22Rv1 (cell line): ENCODE measurements around the gene PTPRA.
"Not testable (repeated sequence)": the region's sequence is repeated elsewhere in the genome, so short reads cannot be mapped to it uniquely, and the experiment has no call there.

Experiments
- H3K27ac ChIP-seq: fragments of 450-650 bp; 2 replicates; pipeline ENCODE4 v1.5.1; 2017
- ZFX ChIP-seq: fragments of 450-650 bp; IDR thresholded peaks from 2 replicates; pipeline ENCODE4 v1.6.1; 2017; ENCODE audit warnings: antibody characterized with exemption, borderline replicate concordance
- TF ChIP-seq, protein P1 (sequence below): fragments of 450-650 bp; IDR thresholded peaks from 2 replicates; pipeline ENCODE4 v1.5.1; 2017; ENCODE audit warnings: mild to moderate bottlenecking

Gene PTPRA

DNA sequence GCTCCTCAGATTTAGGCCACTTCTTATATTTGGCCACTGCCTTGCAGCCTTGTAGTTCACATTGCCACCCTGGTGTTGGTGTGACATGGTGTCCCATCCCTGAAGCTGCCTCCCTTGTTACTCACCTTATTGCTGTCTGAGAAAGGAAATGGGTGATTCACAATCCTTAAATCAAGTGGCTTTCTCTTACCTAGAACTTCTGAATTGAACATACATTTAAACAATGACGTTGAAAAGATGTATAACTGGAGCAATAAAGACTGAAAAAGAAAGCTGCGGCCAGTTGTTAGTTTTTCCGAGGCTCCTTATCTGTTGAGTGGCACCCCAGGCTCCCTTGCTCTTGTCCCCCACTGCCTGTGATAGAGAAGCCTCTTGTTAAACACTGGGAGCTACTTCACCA is 141.4 kb downstream of the PTPRA start:
- no peak for TF ChIP-seq ZFX
- TF ChIP-seq, protein P1, sequence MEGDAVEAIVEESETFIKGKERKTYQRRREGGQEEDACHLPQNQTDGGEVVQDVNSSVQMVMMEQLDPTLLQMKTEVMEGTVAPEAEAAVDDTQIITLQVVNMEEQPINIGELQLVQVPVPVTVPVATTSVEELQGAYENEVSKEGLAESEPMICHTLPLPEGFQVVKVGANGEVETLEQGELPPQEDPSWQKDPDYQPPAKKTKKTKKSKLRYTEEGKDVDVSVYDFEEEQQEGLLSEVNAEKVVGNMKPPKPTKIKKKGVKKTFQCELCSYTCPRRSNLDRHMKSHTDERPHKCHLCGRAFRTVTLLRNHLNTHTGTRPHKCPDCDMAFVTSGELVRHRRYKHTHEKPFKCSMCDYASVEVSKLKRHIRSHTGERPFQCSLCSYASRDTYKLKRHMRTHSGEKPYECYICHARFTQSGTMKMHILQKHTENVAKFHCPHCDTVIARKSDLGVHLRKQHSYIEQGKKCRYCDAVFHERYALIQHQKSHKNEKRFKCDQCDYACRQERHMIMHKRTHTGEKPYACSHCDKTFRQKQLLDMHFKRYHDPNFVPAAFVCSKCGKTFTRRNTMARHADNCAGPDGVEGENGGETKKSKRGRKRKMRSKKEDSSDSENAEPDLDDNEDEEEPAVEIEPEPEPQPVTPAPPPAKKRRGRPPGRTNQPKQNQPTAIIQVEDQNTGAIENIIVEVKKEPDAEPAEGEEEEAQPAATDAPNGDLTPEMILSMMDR = no peak
- no peak overlapping the region for H3K27ac ChIP-seq

DNA sequence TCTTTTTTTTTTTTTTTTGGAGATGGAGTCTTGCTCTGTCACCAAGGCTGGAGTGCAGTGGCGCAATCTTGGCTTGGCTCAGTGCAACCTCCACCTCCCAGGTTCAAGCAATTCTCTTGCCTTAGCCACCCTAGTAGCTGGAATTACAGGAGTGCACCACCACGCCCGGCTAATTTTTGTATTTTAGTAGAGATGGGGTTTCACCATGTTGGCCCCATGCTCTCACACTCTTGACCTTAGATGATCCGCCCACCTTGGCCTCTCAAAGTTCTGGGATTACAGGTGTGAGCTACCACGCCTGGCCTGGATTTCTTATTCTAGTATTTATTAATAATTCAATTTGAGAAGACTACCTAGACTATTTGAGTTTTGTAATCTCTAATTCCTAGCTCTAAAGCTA is 142.0 kb downstream of the PTPRA start:
- not testable (repeated sequence) for H3K27ac ChIP-seq

DNA sequence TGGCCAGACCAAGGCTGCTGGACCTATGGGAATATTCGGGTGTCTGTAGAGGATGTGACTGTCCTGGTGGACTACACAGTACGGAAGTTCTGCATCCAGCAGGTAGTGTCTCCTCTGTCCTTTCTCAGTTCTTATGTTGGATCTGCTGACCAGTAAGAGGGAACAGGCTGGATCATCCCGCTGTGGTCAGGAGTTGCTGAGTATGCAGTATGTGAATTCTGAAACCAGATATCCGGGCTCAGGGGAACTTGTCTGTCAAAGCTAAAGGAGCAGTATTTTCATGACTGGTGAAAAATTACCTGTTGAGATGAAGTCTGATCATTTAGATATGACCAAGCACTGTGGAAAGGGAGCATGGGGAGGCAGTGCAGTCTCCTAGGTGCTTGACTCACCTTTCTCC is 148.0 kb downstream of the PTPRA start:
- TF ChIP-seq, protein P1 = no peak
- TF ChIP-seq ZFX = no peak

DNA sequence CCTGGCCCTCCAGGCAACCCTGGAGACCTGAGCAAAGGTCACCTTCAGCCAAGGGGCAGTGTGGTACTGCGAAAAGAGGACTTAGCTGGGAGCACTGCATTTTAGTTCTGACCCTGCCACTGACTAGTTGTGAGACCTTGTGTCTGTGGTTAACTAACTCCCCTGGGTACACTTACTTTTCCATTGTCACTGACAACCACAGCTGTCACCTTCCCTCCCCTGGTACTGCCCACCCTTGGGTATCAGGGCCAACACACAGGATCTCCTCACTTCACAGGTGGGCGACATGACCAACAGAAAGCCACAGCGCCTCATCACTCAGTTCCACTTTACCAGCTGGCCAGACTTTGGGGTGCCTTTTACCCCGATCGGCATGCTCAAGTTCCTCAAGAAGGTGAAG is 148.5 kb downstream of the PTPRA start:
- TF ChIP-seq, protein P1 = no peak
- no peak for TF ChIP-seq ZFX
- H3K27ac ChIP-seq = no peak overlapping the region

More for the DNA sequence above, 148.0 kb downstream of the PTPRA start:
- no peak overlapping the region for H3K27ac ChIP-seq

DNA sequence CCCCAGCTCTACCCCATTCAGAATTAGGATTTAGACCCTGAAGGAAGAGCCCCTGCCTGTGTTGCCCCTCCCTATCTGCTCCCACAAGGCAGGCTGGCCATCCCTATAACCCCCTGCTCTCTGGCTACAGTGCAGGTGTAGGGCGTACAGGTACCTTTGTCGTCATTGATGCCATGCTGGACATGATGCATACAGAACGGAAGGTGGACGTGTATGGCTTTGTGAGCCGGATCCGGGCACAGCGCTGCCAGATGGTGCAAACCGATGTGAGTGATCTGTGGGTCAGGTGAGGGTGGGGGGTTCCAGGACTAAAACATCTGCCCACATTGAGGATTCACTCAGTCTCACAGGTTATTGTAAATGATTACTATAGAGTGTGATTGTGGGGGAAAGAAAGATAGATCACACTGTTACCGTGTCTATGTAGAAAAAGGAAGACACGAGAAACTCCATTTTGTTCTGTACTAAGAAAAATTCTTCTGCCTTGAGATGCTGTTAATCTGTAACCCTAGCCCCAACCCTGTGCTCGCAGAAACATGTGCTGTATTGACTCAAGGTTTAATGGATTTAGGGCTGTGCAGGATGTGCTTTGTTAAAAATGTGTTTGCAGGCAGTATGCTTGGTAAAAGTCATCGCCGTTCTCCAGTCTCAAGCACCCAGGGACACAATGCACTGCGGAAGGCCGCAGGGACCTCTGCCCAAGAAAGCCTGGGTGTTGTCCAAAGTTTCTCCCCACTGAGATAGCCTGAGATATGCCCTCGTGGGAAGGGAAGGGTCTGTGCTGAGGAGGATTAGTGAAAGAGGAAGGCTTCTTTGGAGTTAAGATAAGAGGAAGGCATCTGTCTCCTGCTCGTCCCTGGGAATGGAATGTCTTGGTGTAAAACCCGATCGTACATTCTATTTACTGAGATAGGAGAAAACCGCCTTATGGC is 149.5 kb downstream of the PTPRA start:
- not testable (repeated sequence) for H3K27ac ChIP-seq

DNA sequence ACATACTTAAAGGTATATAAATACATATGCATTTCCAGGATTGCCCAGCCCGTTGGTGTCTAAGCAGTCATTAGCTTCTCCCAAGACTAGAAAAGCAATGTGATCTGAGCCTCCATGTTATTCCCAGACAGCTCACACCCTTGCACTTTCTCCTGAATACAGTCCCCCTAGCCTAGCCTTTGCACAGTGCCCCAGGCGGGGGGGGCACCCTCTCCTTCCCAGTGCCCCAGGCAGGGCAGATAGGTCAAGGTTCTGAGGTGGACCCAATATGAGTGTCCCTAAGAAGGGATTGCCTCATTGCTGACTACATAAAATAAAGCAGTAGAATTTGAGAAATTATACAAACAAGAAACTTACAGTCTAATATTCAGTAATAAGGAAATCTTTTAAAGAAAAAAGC is 154.7 kb downstream of the PTPRA start:
- H3K27ac ChIP-seq = no peak overlapping the region

DNA sequence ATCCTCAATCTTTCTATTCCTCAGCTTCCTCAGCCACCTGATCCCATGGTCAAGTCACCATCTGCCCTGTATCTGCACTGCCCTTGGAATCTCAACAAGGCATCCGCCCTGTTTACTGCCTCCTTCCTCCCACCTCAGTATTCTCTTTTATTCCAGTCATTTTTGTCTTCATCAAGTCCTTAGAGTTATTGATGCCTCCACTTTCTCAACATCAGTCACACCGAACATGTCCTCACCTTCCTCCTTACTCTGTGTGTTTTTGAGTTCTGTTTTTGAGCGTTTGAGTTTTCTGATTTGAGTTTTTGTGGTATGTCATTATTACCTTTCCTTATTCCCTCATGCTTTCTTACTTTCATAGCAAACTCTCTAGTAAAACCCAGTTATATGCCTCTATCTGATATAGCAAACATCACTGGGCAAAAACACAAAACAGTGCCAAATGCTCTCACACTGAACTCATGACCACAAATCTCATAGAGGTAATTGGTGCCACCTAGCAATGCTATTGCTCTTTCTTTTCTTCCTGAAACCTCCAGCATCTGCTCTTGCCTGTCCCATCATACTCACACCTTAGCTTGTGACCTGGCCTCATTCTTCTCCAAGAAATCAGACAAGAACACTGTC is 158.4 kb downstream of the PTPRA start:
- H3K27ac ChIP-seq = no peak overlapping the region
- no peak for TF ChIP-seq ZFX
- TF ChIP-seq, protein P1 = no peak

More for the DNA sequence above, 154.7 kb downstream of the PTPRA start:
- TF ChIP-seq, protein P1 = no peak
- TF ChIP-seq ZFX = no peak

DNA sequence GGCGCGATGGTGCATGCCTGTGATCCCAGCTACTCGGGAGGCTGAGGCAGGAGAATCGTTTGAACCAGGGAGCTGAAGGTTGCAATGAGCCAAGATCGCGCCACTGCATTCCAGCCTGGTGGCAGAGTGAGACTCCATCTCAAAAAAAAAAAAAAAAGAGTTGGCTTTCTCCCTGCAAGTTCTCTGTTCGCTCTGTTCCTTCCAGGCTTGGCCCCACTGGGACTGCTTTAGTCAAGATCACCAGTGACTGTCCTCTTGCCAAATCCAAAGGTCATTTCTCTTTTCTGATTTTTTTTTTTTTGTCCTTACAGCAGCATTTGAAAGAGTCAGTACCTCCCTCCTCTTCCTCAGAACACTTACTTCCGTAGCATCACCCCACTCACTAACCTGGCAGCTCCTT is 159.3 kb downstream of the PTPRA start:
- no peak overlapping the region for H3K27ac ChIP-seq
- TF ChIP-seq, protein P1 = no peak
- no peak for TF ChIP-seq ZFX
